Right lobe of liver (tissue), 4 donors: ENCODE data around the gene CPN2.

Source experiments
- POLR2A ChIP-seq: fragments of 450-650 bp; IDR thresholded peaks from one replicate; pipeline ENCODE4 v1.6.1; 2017; ENCODE audit warnings: antibody characterized with exemption, mild to moderate bottlenecking
- TF ChIP-seq, protein P1 (sequence below), 4 donors: fragments of 200-600 bp in 3 of 4; fragments of 450-650 bp in 1 of 4; IDR thresholded peaks; one replicate each; pipeline versions ENCODE4 v1.5.1 to v1.8.0; 2016 to 2022; ENCODE audit warnings: antibody characterized with exemption in 4 of 4, mild to moderate bottlenecking in 2 of 4
- donor health status: DM: no; HTN: no; CAD: no.
- donor health status: DM: no; HTN: no; CAD: no.
- donor health status: DM: no; HTN: yes; CAD: no.

DNA sequence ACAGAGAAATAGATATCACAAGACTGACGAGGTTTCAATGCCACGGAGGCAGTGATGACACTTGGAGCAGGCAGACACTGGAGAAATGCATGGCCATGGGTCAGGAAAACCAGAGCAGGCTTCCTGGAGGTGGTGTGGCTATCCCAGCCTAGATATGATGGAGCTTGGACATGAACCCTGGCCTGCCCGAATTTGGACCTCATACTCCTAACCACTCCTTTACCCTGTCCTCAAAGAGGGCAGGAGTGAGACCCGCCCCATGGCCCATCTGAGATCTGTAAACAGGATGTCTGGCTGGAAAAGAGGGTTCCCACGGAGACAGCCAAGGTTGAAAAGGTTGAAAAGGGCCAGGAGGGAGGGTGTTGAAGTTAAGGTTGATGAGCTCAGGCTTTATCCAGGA is 31.0 kb downstream of the CPN2 start:
- TF ChIP-seq, protein P1, sequence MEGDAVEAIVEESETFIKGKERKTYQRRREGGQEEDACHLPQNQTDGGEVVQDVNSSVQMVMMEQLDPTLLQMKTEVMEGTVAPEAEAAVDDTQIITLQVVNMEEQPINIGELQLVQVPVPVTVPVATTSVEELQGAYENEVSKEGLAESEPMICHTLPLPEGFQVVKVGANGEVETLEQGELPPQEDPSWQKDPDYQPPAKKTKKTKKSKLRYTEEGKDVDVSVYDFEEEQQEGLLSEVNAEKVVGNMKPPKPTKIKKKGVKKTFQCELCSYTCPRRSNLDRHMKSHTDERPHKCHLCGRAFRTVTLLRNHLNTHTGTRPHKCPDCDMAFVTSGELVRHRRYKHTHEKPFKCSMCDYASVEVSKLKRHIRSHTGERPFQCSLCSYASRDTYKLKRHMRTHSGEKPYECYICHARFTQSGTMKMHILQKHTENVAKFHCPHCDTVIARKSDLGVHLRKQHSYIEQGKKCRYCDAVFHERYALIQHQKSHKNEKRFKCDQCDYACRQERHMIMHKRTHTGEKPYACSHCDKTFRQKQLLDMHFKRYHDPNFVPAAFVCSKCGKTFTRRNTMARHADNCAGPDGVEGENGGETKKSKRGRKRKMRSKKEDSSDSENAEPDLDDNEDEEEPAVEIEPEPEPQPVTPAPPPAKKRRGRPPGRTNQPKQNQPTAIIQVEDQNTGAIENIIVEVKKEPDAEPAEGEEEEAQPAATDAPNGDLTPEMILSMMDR (IDR thresholded peaks at IDR 0.05) = no peak
- TF ChIP-seq POLR2A = no peak
